Activated T-helper 9 cell treated with anti-CD3 and anti-CD28 coated beads, Interleukin-2, amount 50 U/mL, for 16 hours (primary cell): Measurements from ENCODE around the gene TRIO.

Experiments
- DNase-seq: peaks from one replicate; pipeline ENCODE4 v3.0.0-alpha.2; 2020; ENCODE audit warnings: low read depth

Gene TRIO

DNA sequence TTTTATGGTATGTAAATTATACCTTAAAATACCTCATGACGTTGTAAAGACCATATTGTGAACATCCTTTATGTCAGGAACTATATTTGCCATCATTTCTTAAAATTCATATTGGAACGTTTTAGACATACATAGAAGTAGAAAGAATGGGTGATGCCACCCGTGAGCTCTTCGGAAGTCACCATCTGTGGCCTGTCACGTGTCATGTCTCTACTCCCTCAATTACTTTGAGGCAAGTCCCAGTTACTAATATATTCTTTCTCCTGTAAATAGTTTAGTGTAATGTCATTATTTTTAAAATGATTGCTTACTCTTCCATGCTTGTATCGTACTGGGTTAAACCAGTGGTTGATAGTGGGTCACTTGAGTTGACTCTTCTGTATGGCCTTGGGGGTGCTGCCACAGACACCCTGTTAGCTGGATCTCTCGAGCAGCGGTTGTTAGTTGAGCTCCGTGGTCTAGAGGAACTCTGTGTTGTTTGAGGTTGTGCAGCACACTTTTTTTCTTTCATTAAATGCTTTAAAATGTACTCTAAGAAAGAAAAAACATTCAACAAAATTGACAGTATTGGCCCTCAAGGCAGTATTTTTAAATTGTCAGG, 66.2 kb downstream of the TRIO start:
- no peak for DNase-seq

DNA sequence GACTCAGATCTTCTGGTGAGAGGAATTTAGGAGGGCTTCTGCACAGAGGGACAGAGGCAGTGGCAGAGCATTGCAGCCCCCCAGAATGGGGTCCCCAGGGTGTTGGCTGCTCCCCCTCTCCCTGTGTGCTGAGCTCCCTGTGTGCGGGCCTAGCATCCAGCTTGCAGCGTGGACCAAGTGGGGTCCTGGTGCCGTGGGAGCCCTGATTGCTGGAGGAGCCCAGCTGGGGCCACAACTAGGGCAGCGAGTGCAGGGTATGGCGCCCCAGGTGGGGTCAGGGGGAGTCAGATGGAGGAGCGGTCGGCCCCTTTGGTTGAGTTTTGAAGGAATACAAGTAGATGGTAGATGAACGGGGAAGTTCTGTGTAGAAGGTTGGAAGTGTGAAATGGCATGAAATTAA, 66.7 kb downstream of the TRIO start:
- DNase-seq = no peak

DNA sequence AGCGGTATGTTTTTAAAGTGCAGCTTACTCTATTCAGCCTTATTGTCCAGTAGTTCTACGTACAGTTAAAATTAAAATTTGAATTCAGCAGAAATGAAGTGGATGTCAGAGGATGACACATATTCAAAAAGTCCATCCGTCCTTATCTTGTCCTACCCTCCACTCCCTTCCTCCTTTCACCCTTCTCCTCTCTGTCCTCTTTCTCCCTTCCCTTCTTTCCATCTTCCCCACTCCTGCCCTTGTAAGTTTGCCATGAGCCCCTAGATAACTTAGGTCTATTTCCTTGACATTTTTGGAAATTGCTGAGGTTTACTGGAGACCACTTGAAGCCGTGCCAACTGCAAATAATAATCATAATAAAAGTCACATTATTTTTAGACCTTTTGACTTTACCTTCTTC, 67.6 kb downstream of the TRIO start:
- DNase-seq = no peak

DNA sequence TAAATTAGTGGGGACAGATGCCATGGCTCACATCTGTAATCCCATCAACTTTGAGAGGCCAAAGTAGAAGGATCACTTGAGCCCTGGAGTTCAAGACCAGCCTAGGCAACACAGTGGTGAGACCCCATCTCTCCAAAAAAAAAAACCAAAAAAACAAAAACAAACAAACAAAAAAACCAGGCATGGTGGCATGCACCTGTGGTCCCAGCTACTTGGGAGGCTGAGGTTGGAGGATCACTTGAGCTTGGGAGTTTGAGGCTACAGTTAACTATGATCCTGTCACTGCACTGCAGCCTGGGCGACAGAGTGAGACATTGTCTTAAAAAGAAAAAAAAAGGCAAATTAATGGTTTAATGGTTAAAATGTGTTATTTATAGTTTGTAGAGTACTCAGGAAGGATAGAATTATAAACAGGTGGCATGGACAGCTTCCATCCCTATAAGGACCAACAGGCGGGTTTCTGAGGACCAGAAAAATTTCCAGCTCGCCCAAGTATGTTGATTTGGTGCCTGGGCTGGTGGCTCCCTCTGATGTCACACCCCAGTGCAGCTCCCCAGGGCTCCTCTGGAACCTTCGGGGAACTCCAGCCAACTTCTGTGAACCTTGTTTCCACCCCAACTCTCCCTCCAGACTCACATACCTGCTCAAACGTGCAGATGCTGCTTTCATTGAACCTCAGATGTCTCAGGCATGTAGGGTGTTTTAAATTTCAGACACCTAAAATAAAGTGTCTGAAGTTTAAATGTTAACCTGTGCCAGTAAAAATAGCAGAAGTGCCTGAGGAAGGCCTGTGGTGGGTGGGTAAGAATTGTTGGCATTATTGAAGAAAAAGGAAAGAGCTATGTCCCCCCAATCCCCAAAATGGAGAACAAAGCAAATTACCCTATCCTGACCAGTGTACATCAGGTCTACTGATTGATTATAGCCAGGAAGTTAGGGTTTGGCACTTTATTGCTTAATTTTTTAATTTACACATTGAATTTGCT, 69.0 kb downstream of the TRIO start:
- DNase-seq = no peak

DNA sequence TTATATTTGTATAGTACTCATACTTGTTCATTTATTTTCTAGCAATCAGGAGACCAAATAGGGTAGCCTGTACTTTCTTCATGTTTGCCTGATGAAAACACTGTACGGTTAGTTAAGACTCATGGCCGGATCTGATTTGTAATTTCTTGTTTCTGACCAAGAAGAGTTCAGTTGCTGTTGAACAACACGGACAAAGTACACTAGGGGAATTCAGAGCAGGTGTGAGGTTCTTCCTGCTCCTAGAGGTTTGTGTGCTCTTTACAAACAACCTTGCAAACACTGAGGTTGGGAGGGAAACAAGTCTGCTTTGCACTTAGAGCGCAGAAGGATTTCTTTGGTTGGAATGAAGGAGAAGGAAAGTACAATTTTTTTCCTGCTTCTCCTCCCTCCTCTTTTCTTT, 69.7 kb downstream of the TRIO start:
- no peak for DNase-seq

DNA sequence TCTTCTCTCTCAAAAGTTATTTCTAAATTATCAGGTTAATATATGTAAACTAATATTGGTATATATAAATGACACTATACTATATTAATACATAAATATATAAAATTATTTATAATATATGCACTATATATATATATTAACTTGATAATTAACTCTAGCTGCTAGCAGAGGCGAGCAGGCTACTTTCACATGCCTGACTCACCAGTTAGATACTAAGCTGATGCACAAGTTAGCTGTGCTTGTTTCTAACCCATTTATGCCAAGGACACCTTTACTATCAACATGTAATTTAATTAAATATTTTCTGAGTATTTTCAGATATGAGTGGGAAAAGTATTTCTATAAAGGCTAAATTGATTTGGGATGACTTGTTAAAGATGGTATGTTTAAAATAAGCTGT, 70.1 kb downstream of the TRIO start:
- no peak for DNase-seq

DNA sequence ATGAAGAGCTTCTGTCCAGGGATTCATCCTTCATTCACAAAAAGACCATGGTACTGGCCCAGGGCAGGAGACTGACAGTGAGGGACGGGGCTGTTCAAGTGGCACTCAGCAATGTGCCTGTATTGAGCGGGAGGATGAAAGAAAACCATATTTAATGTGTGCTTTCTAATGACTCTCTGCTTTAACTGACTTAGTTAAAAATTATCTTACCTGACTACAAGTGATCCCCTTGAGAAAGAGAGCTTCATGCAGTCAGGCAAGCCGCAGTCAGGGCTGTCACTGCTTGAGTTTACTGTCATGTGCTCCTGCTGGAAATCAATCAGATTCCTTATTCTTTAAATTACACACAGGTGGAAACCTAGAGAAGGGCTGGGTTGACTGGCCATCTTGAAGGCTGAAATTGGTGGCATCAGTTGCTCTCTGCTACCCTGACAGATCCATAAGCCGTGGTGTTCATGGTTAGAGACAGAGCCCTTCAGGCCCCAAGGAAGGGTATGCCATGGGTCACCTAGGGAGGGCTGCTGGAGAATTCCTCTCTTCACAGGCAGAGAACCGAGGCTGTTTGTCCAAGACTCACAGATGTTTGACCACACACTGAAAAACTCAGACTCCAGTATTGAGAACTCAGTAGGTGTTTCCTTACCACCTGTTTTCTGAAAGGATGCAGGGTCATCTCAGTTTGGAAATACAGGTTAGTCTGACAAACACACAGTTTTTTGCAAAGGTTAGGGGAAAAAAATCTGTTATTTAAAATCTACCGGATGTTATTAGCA, 70.9 kb downstream of the TRIO start:
- DNase-seq = no peak

DNA sequence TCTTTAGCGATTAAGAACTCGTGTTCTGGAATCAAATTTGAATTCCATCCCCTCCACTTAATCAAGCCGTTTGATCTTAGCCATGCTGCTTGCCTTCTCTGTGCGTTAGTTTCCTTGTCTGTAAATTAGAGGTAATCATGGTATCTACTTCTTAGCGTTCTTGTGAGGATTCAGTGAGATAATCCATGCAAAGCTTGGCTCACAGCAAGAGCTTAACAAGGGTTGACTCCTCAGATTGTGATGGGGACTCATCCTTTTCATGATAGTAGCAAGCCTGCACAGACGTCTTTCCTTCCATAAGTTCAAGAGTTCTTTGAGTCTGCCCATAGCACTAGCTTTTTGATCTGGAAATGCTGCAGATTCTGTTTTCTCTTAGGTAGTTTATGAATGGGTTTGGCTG, 72.8 kb downstream of the TRIO start:
- DNase-seq = no peak

DNA sequence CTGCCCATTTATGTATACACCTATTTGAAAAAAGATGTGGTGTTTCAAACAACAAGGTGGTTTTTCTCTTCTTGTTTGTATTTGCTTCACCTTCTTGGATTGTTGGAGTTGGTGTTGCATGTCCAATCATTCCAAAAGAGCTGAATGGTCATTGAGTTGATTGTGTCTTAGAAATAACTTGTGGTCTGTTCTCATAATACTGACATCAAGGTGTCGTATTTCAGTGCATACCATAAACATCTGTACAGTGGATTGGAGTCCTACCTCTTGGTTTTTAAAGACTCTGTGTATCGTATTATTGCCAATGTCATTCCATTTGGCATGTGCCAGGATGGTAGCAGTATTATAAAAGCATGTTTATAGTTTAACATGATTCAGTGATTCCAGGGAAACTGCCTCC, 73.2 kb downstream of the TRIO start:
- no peak for DNase-seq

DNA sequence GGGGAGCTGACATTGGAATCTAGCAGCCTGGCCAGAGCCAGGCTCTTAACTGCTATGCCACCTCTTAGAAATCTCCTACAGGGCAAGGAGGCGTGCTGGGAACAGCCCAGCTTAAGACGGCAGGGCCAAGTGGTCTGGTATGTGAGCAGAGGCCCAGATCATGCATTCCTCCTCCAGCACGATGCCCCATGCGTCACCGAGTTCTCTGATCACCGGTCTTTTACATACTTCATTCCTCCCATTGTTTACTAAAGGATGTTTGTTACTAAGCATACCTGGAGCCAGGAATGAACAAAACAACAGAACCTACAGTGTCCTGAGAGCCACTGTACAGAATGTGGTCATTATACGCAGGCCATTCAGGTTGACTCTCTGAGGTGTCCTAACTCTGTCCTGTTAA, 73.8 kb downstream of the TRIO start:
- no peak for DNase-seq

DNA sequence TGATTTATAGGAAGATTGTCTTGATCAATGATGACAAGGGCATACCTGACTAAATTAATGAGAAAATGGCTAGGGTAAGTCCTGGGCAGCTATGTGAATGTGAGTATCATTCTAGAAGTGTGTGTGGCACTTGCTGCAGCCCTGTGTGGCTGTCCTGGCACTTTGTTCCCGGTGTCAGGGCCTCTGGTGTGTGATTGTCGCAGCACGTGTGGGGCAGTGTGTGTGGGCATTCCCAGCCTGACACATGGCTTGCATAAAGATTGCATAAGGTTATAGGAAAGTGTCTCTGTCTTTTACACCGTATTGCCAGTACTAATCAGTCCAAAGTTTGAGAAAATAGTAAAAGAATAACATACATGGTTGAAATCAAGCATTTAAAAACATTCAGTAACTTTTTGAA, 74.4 kb downstream of the TRIO start:
- no peak for DNase-seq

DNA sequence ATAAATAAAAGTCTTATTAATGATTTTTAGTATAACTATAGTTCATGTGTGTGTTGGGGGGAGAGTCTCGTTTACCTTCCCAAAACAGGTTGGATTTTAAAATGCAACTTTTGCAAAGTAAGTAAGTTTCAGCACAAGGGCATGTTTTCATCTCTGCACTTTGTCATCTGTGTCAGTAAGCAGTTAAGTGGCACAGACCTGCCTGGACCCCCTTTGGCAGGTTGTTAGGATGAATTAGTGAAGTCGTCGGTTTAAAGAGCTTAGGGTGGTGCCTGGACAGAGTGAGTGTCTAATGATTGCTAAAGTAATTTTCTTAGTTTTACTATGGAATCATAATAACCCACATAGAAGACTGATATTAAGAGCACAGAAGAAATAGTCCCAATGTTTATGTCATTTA, 74.9 kb downstream of the TRIO start:
- DNase-seq = no peak

DNA sequence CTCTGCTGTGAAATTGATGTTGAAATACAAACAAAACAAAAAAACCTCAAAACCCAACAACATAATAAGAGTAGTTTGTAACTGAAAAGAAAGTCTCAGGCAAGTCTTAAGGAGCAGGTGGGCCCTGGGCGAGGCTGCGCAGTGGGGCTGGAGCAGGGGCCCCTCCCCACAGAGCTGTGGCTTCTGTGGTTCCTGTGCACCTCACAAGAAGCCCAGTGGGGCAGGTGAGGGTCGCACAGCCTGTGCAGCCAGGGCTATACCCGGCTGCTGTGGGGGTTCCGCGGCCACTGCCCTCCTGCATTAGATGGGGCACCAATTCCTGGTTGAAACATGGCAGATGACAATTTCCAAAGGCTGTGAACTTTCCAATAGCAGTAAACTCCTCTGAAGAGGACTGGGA, 75.3 kb downstream of the TRIO start:
- no peak for DNase-seq

DNA sequence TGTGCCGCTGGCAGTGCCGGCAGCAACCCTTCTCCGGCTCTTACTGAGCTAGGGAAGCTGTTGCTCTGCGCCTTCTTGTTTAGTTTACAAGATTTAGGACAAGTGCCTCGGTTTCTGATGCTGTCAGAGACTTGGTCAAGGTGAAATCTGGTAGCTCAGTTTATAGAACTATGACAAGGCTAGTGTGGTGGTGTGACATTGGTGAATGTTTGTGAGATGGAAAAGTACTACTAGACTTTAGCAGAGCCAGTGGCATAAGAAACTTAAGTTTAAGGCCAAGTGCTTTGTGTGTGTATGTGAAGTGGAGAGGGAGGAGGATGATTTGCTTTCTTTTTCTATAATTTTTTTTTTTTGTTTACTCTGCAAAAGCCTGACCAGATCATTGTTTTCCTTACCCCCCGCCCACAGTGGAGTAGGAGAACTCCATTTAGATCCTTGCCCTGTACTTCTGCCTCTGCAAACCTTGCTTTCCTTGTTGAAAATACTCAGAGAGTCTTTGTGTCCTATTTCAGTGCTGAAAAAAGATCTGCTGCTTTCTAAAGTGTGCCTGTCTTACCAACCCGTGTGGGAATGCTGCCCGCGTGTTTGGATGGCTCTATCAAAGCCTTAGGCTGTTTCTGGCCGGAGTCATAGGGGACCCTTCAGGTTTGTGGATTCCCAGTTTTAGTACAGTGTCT, 75.9 kb downstream of the TRIO start:
- DNase-seq = no peak

DNA sequence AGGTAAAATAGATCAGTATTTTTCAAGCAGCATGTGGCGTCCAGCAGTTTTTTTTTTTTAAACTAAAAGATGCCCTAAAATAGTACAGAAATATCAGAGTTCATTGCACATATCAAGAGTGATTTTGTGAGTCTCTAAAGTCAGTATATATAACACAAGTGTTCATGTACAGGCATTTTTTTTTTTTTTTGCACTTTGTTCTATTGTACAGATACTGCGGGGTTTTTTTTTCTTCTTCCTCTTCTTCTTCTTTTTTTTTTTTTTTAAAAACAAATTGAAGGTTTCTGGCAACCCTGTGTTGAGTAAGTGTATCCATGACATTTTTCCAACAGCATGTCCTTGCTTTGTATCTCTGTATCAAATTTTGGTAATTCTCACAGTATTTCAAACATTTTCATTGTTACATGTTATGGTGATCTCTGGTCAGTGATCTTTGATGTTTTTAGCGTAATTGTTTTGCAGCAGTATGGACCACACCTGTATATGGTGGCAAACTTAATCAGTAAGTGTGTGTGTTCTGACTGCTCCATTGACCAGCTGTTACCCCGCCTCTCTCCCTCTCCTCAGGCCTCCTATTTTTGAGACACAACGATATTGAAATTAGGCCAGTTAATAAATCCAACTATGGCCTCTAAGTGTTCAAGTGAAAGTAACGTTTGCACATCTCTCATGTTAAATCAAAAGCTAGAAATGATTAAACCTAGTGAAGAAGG, 76.8 kb downstream of the TRIO start:
- no peak for DNase-seq

DNA sequence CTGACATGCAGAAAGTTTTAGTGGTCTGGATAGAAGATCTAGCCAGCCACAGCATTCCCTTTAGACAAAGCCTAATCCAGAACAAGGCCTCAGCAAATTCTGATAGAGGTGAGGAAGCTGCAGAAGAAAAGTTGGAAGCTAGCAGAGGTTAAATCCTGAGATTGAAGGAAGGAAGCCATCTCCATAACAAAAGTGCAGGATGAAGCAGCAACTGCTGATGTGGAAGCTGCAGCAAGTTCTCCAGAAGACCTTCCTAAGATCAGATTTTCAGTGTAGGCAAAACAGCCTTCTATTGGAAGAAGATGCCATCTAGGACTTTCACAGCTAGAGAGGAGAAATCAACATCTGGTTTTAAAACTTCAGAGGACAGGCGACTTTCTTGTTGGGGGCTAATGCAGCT, 77.5 kb downstream of the TRIO start:
- DNase-seq = no peak

DNA sequence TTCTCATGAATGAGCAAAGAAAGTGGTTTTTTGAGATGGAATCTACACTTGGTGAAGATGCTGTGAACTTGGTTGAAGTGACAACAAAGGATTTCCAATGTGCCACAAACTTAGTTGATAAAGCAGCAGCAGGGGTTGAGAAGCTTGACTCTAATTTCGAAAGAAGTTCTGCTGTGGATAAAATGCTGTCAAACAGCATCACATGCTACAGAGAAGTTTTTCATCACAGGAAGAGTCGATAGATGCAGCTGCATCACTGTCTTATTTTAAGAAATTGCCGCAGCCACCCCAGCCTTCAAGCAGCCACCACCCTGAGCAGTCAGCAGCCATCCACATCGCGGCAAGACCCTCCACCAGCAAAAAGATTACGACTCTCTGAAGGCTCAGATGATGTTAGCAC, 78.6 kb downstream of the TRIO start:
- no peak for DNase-seq

DNA sequence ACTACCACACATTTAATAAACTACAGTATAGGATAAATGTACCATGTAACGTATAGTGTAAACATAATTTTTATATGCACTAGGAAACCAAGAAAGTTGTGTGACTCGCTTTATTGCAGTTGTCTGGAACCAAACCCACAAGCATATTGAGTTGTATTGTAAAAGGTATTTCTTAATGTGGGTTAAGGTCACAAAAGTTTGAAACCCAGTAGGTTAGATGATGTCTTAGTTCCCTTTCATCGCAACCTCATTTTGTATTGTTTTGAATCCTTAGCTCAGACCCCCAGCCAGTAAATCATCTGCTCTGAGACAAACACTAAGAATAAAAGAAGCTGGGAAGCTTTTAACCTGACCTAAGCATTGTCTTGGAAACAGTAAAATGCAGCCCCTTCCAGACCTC, 79.1 kb downstream of the TRIO start:
- no peak for DNase-seq

DNA sequence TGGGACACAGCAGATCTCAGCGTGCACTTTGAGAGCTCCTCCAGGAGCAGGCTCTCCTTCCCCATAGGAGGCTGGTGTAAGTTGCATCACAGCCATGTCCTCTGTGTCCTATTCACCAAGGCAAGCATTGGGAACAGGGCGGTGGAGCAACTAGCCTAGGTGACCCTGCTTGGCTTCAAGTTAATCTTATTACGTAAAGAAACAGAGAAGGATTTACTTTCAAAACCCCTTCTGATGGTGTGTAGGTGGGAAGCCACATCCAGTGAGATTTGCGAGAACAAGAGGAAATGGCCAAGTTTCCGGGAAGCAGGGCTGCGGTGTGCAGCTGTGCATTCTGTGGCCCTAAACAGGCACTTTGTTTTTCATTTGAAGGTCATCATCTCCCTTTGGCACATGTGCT, 80.2 kb downstream of the TRIO start:
- no peak for DNase-seq

DNA sequence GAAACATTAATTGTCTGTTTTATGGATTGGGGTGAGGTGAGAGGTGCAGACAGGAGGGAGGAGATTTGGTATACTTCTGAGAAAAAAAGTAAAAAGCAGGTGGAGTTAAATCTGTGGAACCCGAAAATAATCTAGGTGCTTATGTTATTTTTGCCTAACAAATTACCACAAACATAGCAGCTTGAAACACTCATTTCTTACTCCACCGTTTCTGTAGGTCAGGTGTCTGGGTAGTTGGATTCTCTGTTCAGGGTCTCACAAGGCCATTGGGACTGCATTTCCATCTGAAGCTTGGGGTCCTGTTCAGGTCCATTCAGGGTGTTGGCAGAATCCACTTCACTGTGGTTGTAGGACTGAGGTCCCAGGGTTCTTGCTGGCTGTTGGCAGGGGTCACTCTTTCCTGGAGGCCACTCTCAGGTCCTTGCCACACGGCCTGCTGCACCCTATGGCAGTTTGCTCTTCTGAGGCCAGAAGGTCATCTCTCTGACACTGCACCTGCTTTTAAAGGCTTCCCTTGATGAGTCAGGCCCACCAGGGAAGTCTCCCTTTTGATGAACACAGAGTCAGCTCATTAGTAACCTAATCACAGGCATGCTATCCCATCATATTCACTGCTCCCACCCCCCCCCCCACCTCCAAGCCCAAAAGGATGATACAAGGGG, 82.2 kb downstream of the TRIO start:
- DNase-seq = no peak

DNA sequence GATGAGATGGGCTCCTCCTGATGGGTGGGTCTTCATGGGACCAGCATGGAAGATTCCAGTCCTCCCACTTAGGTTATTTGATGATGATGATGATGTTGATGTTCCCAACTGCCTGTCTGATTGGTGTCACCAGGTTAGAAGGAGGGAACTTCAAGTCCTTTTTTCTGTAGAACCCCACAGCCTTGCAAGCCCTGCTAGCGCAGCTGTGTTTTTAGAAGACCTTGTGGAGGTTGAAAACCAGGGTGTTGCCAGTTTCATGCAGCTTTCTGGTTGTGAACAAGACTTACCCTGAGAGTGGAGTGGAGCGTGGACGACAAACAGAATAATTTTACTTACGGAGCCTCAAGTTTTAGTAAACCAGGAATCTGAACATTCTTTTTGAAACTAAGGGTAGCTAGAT, 83.0 kb downstream of the TRIO start:
- no peak for DNase-seq
